NCI-H1930 (cell line): ENCODE results near the gene BARX1.
"Not testable (repeated sequence)": the region's sequence is repeated elsewhere in the genome, so short reads cannot be mapped to it uniquely, and the experiment has no call there.

Experiments
- DNase-seq, 2 experiments: peaks; one replicate each; lab custom pipeline; 2025; lab: John Stamatoyannopoulos, UW

The BARX1 gene, protein sequence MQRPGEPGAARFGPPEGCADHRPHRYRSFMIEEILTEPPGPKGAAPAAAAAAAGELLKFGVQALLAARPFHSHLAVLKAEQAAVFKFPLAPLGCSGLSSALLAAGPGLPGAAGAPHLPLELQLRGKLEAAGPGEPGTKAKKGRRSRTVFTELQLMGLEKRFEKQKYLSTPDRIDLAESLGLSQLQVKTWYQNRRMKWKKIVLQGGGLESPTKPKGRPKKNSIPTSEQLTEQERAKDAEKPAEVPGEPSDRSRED

DNA sequence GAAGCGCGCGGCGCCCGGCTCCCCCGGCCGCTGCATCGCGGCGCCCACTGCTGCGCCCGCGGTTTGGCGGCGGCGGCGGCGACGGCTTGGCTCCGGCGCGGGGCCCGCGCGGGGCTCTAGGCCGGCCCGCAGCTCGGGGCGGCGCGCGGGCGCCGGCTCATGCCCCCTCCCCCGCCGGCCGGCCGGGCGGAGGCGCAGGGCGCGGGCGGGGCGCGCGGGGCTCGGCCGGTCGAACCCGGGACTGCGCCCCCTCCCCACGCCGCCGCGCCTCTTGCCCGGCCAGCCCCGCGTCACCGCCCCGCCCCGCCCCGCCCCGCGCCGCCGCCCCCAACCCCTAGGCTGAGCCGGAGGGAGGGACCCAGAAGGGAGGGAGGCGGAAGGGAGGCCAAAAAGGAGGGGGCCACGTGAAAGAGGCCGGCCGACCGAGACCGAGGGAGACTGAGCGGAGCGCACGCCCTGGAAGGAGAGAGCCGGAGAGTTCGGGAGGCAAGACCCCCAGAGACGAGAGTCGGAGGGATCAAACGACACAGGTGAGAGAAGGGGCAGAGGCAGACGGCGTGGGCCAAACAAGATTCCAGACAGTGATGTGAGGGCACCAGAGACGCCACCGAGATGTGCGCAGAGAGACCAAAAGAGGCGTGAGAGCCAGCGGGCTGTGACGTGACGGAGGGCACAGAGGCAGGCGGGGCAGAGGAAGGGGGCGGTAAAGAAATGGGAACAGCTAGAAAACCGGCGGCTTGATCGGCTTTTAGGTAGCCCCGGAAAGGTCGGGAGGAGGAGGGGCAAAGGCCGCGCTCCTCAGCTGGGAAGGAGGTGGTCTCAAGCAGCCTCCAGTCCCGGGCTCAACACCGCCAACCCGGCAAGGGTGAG, at the start of gene BARX1:
Gene BARX1, minus strand, starts transcription at position 245 of the 870 bp plus-strand sequence. Its CDS starts 209 bp downstream, at position 36.
- DNase-seq = peak; percentile 45 to 49

DNA sequence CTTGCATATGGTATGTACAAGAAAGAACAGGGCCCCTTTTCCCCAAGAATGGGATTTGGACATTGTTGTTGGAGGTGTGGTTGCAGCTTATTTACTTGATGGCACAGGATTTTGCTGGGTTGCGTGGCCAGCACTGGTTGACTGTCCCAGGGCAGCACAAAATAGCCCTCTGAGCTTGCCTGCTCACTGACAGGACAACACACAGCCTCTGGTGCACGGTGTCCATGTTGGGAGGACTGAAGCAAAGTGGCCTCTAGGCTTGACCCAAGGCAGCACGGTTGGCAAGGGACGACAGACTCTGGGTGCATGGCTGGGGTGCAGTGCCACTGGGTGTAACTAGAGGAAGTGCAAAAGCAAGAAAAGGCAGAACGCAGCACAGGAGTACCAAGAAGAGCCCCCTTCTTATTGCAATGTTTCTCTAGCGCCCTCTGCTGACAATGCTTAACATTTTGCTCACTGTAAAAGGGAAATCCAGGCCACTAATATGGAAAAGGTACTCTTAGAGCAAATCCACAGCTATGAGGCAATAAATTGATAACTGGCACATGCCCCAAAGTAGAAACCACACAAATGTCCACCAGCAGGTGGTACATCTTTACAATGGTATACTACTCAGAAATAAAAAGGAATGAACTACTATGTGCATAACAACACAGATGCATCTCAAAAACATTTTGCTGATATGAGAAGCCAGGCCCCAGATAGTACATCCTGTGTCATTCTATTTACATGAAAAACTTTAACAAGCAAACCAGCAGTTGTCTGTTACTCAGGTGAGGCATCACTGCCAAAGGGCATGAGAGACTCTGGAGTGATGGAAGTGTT, 47.4 kb upstream of the BARX1 start:
- DNase-seq = peak; percentile 44 to 49

DNA sequence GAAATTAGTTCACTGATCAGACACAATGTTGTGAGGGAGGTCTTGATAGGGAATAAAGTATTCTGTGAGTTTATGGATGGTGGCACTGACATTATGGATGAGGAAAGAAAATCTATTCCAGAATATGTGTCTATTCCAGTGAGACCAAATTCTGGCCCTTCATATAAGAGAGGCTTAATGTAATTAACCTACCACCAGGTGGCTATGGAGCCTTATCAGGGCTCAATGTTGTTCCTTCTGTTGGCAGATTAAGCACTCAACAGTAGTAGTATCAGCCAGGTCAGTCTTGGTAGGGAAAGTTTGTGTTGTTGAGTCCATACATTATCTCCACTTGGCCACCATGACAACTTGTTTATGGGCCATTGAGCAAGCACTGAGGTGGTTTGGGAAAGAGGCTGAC, 41.7 kb upstream of the BARX1 start:
- DNase-seq = no peak

DNA sequence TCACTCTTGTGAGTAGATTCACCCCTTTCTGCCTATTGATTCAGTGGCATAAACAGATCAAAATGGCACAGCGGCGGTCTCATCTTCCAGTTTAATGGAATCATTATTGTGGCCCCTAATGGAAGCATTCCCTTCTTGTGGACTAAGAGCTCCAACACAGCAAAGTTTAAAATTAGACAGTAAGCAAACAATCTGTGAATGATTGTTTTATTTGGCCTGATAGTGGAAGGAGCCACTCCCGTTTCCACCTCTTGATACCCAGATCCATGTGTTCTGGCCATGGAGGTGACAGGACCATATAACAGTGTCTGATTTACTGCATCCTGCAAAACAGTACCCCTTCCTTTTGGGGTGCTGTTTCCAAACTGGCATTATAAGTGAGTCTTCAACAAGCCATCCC, 41.2 kb upstream of the BARX1 start:
- no peak for DNase-seq

DNA sequence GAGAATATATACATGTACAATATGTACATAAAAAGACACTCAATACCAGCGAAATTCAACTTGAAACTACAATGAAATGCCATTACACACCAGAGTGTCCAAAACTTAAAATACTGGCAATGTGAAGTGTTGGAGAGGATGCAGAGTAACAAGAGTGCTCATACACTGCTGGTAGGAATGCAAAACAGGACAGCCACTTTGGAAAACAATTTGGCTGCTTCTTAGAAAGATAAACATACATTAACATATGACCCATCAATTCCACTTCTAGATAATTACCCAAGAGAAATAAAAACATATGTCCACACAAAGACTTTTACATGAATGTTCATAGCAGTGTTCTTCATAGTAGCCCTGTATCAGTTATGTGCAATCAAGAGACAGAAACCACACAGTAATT, 39.4 kb upstream of the BARX1 start:
- DNase-seq = no peak

DNA sequence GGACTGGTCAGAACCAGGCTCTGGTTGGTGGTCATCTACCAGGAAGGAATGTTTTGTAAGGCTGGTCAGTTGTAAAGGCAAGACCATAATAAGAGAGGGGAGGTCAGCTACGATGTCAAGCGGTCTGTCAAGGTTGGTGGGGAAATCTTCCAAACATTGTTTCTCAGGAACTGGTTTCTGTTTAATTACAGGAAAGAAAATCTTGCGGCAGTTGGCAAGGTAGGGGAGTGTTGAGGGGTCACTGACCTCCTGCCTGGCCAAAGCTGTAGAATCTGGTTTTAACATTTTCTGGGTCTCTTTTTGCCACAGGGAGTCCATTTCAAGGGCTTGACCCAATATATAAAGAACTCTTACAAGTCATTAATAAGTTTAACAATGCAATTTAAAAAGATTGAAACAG, 39.0 kb upstream of the BARX1 start:
- no peak for DNase-seq

DNA sequence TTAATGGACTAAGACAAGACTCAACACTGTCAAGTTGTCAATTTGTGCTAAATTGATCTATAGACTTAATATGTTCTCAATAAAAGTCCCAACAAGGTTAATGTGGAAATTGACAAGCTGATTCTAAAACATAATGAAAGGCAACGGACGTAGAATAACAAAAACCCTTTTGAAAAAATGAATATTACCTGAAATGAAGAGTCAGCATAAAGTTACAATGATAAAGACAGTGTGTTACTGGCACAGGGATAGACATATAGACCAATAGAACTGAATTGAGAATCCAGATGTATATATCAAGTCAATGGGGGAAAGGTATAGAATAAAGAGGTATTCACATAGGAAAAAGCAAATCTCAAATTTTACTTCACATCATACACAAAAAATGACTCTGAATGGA, 37.7 kb upstream of the BARX1 start:
- no peak for DNase-seq

DNA sequence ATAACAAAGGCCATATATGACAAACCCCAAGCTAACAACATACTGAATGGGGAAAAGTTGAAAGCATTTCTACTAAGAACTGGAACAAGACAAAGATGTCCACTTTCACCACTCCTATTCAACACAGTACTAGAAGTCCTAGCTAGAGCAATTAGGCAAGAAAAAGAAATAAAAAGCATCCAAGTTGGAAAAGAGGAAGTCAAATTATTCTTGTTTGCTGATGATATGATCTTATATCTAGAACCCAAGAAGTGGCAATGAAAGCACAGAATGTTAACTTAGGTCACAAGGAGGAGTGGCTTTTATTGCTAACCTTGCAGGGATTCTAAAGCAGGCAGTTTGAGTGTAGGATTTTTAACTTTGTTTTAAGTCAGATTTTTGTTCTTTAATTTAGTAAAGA, 35.3 kb upstream of the BARX1 start:
- no peak for DNase-seq

DNA sequence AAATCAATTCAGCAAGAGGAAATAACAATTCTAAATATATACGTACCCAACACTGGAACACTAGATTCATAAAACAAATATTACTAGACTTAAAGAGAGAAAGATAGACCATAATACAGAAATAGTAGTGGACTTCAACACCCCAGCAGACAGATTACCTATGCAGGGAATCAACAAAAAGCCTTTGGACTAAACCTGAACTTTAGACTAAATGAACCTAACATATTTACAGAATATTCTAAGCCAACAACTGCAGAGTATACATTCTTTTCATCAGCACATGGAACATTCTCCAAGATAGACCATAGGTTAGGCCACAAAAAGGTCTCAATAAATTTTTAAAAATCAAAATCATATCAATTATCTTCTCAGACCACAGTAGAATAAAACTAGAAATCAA, 32.9 kb upstream of the BARX1 start:
- no peak for DNase-seq

DNA sequence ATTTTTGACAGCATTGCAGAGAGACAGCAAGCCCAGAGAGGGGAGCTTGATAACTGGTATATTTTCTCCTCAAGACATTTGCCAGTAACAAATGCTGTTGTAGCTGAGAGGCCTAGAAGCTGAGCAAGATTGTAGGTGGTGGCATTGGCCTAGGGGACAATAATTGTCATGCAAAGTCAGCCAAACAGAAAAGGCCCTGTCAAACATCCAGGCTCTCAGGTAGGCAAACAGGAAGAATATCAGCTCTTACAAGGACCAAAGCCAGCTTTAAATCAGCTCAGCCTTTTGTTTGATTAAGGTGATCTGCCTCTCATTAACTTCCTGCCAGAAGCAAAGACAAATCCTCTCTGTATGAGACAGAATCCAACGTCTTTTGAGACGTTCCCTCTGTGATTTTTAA, 29.7 kb upstream of the BARX1 start:
- DNase-seq = no peak

DNA sequence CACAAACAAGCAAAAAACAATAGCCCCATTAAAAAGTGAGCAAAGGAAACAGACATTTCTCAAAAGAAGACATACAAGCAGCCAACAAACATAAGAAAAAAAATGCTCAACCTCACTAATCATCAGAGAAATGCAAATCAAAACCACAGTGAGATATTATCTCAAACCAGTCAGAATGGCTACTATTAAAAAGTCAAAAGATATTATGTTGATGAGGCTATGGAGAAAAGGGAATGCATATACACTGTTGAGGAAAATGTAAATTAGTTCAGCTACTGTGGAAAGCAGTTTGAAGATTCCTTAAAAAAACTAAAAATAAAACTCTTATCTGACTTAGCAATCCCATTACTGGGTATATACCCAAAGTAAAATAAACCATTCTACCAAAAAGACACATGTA, 28.7 kb upstream of the BARX1 start:
- DNase-seq = no peak

DNA sequence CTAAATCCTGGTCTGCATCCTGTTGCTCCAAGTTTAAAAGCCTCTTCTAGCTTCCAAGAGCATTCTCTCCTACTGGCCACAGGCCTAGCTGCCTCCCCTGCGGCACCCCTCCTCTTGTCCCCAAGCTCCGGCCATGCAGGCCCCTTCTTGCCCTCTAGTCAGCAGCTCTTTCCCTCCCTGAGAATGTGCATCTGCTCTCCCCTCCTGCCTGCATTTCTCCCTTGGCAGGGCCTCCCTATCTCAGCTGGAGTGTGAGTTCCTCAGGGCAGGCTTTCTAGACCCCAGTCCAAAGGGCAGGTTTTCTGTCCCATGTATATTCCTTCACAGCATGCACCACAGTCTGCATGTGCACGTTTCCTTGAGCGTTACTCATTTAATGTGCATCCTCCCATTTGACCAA, 24.6 kb upstream of the BARX1 start:
- DNase-seq = no peak

DNA sequence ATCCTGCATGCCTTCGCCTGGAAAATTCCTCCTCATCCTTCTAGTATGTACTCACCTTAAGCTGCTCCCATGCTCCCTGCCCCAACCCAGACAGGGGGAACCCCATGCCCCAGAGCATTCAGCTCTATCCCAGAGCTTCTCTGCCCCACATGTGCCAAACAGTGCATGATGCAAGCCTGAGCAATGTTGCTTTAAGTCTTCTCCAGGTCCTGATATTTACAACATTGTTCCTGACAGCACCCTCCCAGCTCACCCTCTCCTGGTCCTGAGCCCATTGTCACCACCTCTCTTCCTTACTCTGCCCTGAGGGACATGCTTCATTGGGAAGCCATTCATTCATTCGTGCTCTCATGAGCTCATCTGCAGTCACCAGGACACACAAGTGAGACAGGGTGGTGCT, 23.4 kb upstream of the BARX1 start:
- DNase-seq = peak in 1 of 2 experiments; percentile 14

DNA sequence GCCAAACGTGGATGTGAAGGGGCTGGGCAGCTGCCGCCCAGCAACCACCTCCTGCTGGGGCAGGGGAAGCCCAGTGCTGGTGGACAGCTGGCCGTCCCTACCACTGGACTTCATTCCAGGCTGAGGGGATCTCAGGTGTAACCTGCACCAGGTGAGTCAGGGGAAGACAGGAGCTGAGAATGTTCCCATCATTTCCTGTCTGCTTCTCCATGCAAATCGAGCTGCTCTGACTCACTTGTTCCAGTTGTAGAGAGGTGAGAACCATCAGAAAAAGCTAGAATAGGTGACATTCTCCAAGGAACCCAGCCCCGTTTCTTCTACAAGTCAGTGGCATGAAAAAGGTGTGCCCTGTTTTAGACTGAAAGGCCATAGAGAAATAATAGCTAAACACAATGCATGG, 21.8 kb upstream of the BARX1 start:
- no peak for DNase-seq

DNA sequence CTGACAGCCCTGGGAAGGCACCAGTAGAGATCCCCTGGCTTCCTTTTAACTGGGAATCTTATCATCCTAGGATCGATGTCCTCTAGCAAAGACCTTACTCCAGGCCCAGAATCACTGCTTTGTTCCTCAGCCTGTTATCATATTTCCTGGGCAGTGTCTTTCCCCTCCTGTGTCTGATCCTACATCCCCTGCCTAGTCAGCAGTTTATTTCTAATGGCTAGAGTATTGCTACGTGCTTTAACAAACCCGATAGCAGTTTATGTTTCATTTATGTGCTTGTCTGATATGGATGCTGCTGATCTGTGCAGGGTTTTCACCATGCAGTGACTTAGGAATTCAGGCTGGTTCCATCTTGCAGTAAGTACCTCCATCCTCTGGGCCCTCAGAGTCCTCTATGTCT, 20.9 kb upstream of the BARX1 start:
- no peak for DNase-seq

DNA sequence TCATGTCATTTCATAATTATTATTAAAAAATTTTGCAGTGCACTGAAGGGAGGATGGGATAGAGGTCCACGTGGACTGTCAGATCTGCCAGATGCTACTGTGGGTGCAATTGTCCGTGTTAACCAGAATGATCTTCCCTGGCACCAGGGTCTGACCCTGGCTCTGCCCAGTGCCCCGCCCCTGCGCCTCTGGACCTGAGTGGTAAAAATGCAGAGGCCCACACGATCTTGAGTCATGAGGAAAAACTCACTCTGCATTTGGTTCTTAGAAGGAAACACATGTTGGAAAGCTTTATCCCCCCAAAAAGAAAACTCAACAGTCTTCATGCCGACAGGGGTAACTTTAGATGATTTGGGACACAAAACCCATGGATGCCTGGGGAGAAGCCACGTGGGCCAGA, 20.1 kb upstream of the BARX1 start:
- DNase-seq = no peak

DNA sequence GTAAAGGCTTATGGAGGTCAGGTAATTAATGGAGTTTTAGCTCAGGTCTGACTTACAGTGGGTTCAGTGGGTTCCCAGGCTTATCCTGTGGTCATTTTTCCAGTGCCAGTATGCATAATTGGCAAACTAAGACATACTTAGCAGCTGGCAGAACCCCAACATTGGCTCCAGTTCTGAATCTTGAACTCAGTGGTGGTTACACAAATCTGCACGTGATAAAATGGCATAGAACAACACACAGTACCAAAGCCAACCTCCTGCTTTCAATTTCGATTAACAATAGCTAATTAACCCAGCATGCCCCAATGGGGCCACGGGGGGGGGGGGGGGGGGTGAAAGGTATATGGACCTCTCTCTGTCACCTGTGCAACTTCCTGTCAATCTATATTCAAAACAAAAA, 19.0 kb upstream of the BARX1 start:
- no peak for DNase-seq

DNA sequence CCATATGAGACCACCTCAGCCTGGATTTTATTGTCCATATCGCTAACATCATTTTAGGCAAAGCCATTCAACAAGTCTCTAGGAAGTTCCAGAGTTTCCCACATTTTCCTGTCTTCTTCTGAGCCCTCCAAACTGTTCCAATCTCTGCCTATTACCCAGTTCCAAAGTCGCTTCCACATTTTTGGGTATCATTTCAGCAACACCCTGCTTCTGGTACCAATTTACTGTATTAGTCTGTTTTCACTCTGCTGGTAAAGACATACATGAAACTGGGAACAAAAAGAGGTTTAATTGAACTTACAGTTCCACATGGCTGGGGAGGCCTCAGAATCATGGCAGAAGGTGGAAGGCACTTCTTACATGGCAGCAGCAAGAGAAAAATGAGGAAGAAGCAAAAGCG, 17.5 kb upstream of the BARX1 start:
- not testable (repeated sequence) for DNase-seq

DNA sequence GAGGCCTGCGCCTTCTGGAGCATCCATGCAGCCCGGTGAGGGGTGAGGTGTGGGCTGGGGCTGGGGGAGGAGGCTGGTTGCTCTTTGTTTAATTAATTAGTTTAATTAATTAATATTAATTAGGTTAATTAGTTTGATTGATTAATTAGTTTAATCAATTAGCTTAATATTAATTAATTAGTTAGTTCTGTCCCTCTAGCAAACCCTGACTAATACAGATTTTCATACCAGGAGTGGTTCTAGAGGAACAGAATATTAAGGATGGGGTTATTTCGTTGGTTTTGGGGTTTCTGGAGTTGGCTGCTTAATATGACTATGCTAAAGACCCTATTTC, 14.1 kb upstream of the BARX1 start:
- no peak for DNase-seq

DNA sequence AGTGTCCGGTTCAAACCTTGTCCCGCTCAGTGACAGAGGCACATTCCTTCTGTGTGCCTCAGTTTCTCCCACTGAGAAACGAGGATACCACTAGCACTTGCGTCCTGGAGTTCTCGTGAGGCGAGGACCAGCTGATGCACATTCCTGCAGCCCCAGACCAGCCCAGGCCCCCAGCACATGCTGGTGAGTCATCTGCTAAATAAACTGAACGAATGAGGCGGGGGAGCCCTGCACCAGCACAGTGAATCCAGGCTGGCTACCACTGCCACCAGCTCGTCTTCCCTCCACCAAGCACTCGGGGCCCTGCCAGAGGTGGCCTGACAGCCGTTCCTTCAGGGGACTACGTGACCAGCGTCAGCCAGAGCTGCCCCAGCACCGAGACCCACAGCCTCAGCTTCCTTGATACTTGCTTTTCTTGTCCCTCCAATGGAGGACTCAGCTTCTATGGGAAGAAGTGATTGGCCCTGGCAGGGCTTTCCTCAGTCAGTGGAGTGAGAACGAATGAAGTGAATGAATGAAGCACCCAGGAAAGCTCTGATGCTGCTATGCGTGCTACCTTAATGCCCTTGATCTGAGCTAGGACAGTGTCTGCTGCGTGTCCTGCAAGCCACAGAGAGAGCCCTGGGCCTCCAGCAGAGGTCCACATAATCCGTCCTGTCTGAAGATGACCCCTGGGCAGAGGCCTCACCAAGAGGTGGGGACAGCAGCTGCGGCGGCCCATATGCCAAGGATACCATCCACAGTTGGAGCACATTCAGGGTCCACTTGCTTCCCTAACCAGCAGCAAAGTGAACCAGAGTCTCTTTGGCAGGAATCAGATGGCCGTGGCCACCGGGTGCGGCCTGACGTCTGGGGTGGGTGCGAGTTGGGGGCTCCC, 13.5 kb upstream of the BARX1 start:
- DNase-seq = no peak

DNA sequence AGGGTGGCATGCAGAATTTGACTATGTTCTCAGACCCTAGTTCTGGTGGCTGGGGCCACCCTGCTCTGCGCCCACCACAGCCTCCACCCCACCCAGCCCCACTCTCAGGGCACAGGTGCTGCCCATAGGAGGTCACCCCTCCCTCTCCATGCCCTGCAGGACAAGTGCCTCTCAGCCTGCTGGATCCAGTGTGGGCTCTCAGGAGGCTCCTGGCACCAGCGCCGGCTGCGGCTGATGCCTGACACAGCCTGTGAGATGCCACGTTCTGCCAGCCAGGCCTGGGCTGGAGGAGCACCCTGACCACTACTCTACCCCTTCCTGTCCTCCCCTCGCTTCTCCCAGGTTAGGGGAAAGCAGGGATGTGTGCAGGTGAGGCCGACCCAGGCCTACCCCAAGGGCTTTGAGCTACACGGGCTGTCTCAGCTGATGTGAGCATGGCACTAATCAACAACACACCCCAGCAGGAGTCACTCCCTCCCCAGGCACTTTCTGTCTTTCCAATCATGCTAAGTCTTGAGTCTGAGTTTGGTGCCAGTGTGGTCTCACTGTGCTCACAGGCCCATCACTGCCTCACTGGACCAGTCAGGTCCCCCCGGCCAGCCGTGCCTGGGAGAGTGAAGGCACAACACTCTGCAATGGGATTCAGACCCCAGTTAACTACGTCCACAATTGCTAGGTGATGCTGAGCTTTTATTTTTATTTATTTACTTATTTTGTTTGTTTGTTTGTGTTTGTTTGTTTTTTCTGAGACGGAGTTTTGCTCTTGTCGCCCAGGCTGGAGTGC, 12.1 kb upstream of the BARX1 start:
- no peak for DNase-seq
